ENCODE measurements around the gene SMARCD2. TPM values are rescaled to one million over a fixed set of nuclear protein-coding genes. Genes with fewer than 3 reads are reported as not detected.
"Not testable (repeated sequence)": the region's sequence is repeated elsewhere in the genome, so short reads cannot be mapped to it uniquely, and the experiment has no call there.

Gene SMARCD2
- total RNA-seq, 2 experiments from 2014 or later: 102 to 111 TPM

DNA sequence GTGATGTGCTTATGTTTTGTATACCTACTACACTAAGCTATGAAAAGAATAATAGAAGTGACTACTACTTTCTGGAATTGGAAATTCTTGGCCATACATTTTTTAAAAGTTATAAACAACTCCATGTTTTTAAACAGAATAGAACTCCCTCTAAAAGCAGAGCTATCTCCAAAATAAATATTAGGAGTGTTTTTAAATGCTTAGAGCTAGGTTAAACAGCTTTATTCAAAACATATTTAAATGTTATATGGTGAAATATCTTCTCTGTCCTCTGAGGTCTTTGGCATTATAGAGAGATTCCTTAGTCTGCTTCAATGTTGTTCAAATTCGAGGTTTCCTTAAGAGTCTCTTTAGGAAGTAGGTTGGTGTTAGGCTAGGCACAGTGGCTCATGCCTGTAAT is 38.2 kb downstream of the SMARCD2 start:
- Histone ChIP-seq H3K36me3 (ENCODE audit: insufficient read depth, low read length) (peaks cover 89% of the 10 kb centered on the region), H3K27ac (ENCODE audit: low read depth in 1 of 2, low read length in 2 of 2) (no peak overlapping the region), H3K4me1 (ENCODE audit: insufficient read depth, low read length) (no peaks in the 10 kb centered on the region), H3K27me3 (ENCODE audit: control insufficient read depth in 1 of 2, insufficient read depth in 2 of 2, low read length in 2 of 2) (no peaks in the 10 kb centered on the region), H3K9me3 (ENCODE audit: control insufficient read depth in 1 of 2, insufficient read depth in 1 of 2, low read length in 2 of 2) (no peaks in the 10 kb centered on the region), H3K4me3 (ENCODE audit: low read length) (no peak overlapping the region)
- ATAC-seq (ENCODE audit: poor library complexity) (no peak), DNase-seq (no peak)
- no peak overlapping the region for H3K4me3 Mint-ChIP-seq
- H3K4me1 Mint-ChIP-seq (ENCODE audit: low read depth): no peaks in the 10 kb centered on the region
- CTCF ChIA-PET: no interaction called here
- peaks cover 88% of the 10 kb centered on the region for H3K36me3 Mint-ChIP-seq (ENCODE audit: low read depth)
- H3K27me3 Mint-ChIP-seq: no peaks in the 10 kb centered on the region
- intact Hi-C loops (cut with DNase I, micrococcal nuclease): no loop called here
- H3K27ac Mint-ChIP-seq: no peak overlapping the region
- POLR2A ChIA-PET: interaction anchor here (1.3 to 1.9 kb wide), 2 partner anchors 23 to 31 kb away, joined by 3 to 7 read pairs; partner anchors contain the start of genes CCDC47 and DDX42
- no peaks in the 10 kb centered on the region for H3K9me3 Mint-ChIP-seq
- TF ChIP-seq CTCF (IDR thresholded peaks at IDR 0.05): no peak

- no peak overlapping the region for H3K27ac ChIP-seq (ENCODE audit: low read depth in 1 of 2, low read length in 2 of 2)
- Mint-ChIP-seq H3K4me1 (ENCODE audit: low read depth) (no peaks in the 10 kb centered on the region), H3K4me3 (no peak overlapping the region), H3K27ac (no peak overlapping the region), H3K27me3 (no peaks in the 10 kb centered on the region), H3K36me3 (ENCODE audit: low read depth) (peaks cover 91% of the 10 kb centered on the region), H3K9me3 (no peaks in the 10 kb centered on the region)
- peaks cover 87% of the 10 kb centered on the region for H3K36me3 ChIP-seq (ENCODE audit: insufficient read depth, low read length)
- intact Hi-C loops (cut with DNase I, micrococcal nuclease): no loop called here
- TF ChIP-seq CTCF (IDR thresholded peaks at IDR 0.05): no peak
- no peaks in the 10 kb centered on the region for H3K27me3 ChIP-seq (ENCODE audit: control insufficient read depth in 1 of 2, insufficient read depth in 2 of 2, low read length in 2 of 2)
- ATAC-seq (ENCODE audit: poor library complexity) (no peak), DNase-seq (no peak)
- H3K4me1 ChIP-seq (ENCODE audit: insufficient read depth, low read length): no peaks in the 10 kb centered on the region
- ChIA-PET POLR2A (no interaction called here), CTCF (interaction anchor here (1.8 to 2.6 kb wide), 2 partner anchors 9 to 48 kb away, joined by 6 read pairs; no protein-coding TSS in a partner anchor)
- H3K9me3 ChIP-seq (ENCODE audit: control insufficient read depth in 1 of 2, insufficient read depth in 1 of 2, low read length in 2 of 2): no peaks in the 10 kb centered on the region
- no peak overlapping the region for H3K4me3 ChIP-seq (ENCODE audit: low read length)
These were observed 41.7 kb downstream of the SMARCD2 start for GRCh38 chr17:63800783-63801182.

DNA sequence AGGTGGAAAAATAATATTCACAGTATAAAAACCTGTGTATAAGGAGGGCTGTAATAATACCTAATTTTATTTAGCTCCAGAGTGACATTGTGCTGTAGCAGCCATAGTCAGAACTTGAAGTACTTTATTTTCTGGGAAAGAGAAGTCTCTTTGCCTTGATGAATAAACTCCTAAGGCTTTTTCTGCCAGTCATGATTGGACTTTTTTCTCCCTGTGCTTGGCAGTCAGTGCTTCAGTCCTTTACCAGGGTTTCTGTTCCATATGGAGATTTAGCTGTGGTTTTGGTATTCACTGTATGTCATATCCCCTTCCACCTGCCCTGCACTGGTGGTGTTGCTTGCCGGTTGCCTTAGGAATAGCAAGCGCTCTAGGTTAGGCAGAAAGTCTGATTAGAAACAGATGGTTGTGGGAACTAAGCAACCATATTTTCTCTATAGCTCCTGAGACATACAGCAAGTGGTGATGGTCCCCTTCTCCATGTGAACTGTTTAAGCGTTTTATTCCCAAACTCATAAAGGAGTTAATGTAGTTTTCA is 43.8 kb downstream of the SMARCD2 start:
- H3K4me1 ChIP-seq (ENCODE audit: insufficient read depth, low read length): peaks cover 2% of the 10 kb centered on the region
- H3K4me1 Mint-ChIP-seq (ENCODE audit: low read depth): no peaks in the 10 kb centered on the region
- peaks cover 94% of the 10 kb centered on the region for H3K36me3 Mint-ChIP-seq (ENCODE audit: low read depth)
- H3K27me3 ChIP-seq (ENCODE audit: control insufficient read depth in 1 of 2, insufficient read depth in 2 of 2, low read length in 2 of 2): no peaks in the 10 kb centered on the region
- intact Hi-C loops (cut with DNase I, micrococcal nuclease): no loop called here
- H3K36me3 ChIP-seq (ENCODE audit: insufficient read depth, low read length): peaks cover 87% of the 10 kb centered on the region
- H3K27ac ChIP-seq (ENCODE audit: low read depth in 1 of 2, low read length in 2 of 2): no peak overlapping the region
- no peaks in the 10 kb centered on the region for H3K9me3 Mint-ChIP-seq
- H3K27me3 Mint-ChIP-seq: no peaks in the 10 kb centered on the region
- CTCF ChIA-PET: no interaction called here
- DNase-seq (no peak), ATAC-seq (ENCODE audit: poor library complexity) (no peak)
- no peak overlapping the region for H3K4me3 Mint-ChIP-seq
- TF ChIP-seq CTCF (IDR thresholded peaks at IDR 0.05): no peak
- no peak overlapping the region for H3K4me3 ChIP-seq (ENCODE audit: low read length)
- no peaks in the 10 kb centered on the region for H3K9me3 ChIP-seq (ENCODE audit: control insufficient read depth in 1 of 2, insufficient read depth in 1 of 2, low read length in 2 of 2)
- H3K27ac Mint-ChIP-seq: no peak overlapping the region
- POLR2A ChIA-PET: interaction anchor here (1.6 kb wide), 1 partner anchor 25 kb away, joined by 5 read pairs; the partner anchor contains the start of genes CCDC47 and DDX42

GRCh38 chr17:63796375-63796774 is 46.1 kb downstream of the SMARCD2 start:
- peaks cover 96% of the 10 kb centered on the region for H3K36me3 Mint-ChIP-seq (ENCODE audit: low read depth)
- intact Hi-C loops (cut with DNase I, micrococcal nuclease); H3K27me3 Mint-ChIP-seq; H3K4me1 Mint-ChIP-seq (ENCODE audit: low read depth); H3K9me3 ChIP-seq (ENCODE audit: control insufficient read depth in 1 of 2, insufficient read depth in 1 of 2, low read length in 2 of 2); H3K4me3 ChIP-seq (ENCODE audit: low read length); DNase-seq; H3K4me3 Mint-ChIP-seq; H3K9me3 Mint-ChIP-seq; H3K27ac Mint-ChIP-seq; H3K4me1 ChIP-seq (ENCODE audit: insufficient read depth, low read length); H3K27me3 ChIP-seq (ENCODE audit: control insufficient read depth in 1 of 2, insufficient read depth in 2 of 2, low read length in 2 of 2); H3K27ac ChIP-seq (ENCODE audit: low read depth in 1 of 2, low read length in 2 of 2); ATAC-seq (ENCODE audit: poor library complexity): not testable (repeated sequence)
- H3K36me3 ChIP-seq (ENCODE audit: insufficient read depth, low read length): peaks cover 91% of the 10 kb centered on the region
- CTCF ChIA-PET: interaction anchor here (0.7 kb wide), 1 partner anchor 86 kb away, joined by 3 read pairs; no protein-coding TSS in a partner anchor
- POLR2A ChIA-PET: interaction anchor here (1.5 kb wide), 1 partner anchor 75 kb away, joined by 3 read pairs; no protein-coding TSS in a partner anchor

All from CD4-positive, alpha-beta T cell (primary cell).